GM21390 (cell line): ENCODE data around the gene IL21R.

ENCODE experiments used
- ATAC-seq: cut with Tn5 transposase; IDR thresholded peaks from one replicate; pipeline ENCODE4 v1.9.1; 2021; ENCODE audit not compliant: unreplicated experiment

The IL21R gene

GRCh38 chr16:27482397-27483087 lies 80.6 kb downstream of the IL21R start:
- no peak for ATAC-seq

GRCh38 chr16:27483088-27483437 lies 81.1 kb downstream of the IL21R start:
- no peak for ATAC-seq

GRCh38 chr16:27483624-27484023 lies 81.7 kb downstream of the IL21R start:
- no peak for ATAC-seq

GRCh38 chr16:27485126-27485525 lies 83.2 kb downstream of the IL21R start:
- ATAC-seq, result no peak

GRCh38 chr16:27485811-27486210 lies 83.8 kb downstream of the IL21R start:
- ATAC-seq, result no peak

GRCh38 chr16:27486344-27486743 lies 84.4 kb downstream of the IL21R start:
- ATAC-seq, result no peak

GRCh38 chr16:27486760-27487159 lies 84.8 kb downstream of the IL21R start:
- no peak for ATAC-seq

GRCh38 chr16:27489421-27489820 lies 87.4 kb downstream of the IL21R start:
- no peak for ATAC-seq

GRCh38 chr16:27489906-27490305 lies 87.9 kb downstream of the IL21R start:
- ATAC-seq, result no peak

GRCh38 chr16:27491894-27492587 lies 90.1 kb downstream of the IL21R start:
- ATAC-seq, result no peak

- no peak for ATAC-seq
Measured at GRCh38 chr16:27492588-27492979, 90.6 kb downstream of the IL21R start.

- no peak for ATAC-seq
Measured at GRCh38 chr16:27495191-27495590, 93.2 kb downstream of the IL21R start.

GRCh38 chr16:27498031-27498825 lies 96.3 kb downstream of the IL21R start:
- no peak for ATAC-seq

- ATAC-seq, result no peak
Measured at GRCh38 chr16:27498916-27499658, 97.1 kb downstream of the IL21R start.

GRCh38 chr16:27499659-27500055 lies 97.7 kb downstream of the IL21R start:
- ATAC-seq, result no peak

GRCh38 chr16:27500801-27501200 lies 98.8 kb downstream of the IL21R start:
- ATAC-seq, result no peak
